DMS153 treated with DMSO at 0.1 percent for 48 hours (cell line): ENCODE data around the gene DPYD.
A peak's percentile ranks its signal among the peaks of the same experiment; 100 is the strongest.

Experiments
- DNase-seq: peaks from one replicate; lab custom pipeline; 2025; ENCODE audit not compliant: unreplicated experiment; lab: John Stamatoyannopoulos, UW

The DPYD gene

DNA sequence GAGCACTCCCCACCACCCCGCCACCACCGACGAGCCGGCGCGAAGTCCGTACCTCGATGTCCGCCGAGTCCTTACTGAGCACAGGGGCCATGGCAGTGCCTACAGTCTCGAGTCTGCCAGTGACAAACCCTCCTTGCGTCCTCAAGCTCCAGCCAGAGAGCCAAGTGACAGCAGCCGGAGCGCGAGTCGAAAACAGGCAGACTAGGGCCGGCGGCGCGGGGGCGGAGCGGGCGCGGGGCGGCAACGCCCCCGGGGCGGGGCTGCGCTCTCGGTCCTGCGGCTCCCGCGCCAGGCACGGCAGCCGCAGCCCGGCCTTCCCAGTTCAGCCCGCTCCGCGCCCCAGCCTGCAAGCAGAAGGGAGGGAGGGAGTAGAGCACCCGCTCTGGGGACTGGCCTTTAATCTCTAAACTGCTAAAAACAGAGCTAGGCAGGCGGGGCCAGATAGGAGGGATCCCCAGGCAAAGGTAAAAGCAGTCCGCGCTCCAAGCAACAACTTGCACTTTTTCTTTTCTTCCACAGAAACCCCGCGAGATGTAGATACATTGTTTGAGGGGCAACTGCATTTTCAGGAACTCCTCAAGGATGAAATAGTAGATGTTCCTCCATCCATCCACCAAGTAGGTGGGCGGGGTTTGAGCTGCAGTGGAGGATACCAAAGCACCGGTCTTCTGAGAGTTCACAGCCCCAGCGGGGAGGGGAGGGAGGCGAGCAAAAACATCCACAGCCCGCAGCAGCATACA, at the start of gene DPYD:
Gene DPYD, minus strand, starts transcription at position 203 of the 740 bp plus-strand sequence. Its CDS starts 112 bp downstream, at position 91.
- peak; percentile 92 for DNase-seq

GRCh38 chr1:97960470-97960869, 39.6 kb upstream of the DPYD start:
- DNase-seq, result no peak

- DNase-seq, result no peak
These were observed 26.9 kb upstream of the DPYD start for GRCh38 chr1:97947695-97948094.

GRCh38 chr1:97943354-97943753, 22.5 kb upstream of the DPYD start:
- DNase-seq, result no peak

DNA sequence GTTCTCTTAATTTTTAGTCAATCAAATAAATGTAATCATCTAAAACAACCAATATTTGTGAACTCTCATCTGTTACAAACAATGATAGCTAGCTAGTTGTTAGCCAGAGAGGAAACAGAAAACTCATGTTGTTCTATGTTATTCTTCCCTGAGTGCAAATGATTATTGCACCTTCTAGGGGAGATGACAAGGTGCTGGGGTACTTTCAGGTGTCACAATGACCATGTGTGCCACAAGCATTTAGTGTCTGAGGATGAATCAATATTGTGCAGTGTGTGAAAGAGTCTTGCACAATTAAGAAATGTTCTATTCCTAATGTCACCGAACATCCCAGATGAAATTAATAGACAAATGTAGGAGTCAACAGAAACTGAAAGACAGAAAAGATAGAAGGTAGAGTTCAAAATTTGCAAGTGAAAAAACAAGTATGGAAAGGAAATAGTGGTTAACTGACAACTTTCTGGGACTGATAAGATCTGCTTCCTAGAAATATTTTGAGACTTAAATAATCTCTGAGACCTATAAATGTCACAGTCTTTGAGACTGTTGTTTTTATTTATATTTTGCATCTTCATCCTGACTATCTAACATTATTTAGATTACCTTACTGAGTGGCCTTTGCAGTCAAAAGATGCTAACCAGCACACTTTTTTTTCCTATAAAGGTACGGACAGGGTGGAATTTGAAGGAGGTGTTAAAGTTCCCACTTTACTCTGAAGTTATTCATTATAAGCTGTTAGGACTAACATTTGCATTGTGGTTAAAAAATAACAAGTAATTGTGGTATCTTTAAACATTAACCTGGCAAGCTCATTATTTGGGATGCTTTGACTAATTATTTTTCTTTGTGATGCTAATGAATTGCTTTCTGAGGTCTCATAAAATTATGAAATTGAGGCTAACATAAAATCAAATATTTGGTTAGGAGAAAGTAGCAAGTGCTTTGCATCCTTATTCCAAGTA, 21.6 kb upstream of the DPYD start:
- no peak for DNase-seq

DNA sequence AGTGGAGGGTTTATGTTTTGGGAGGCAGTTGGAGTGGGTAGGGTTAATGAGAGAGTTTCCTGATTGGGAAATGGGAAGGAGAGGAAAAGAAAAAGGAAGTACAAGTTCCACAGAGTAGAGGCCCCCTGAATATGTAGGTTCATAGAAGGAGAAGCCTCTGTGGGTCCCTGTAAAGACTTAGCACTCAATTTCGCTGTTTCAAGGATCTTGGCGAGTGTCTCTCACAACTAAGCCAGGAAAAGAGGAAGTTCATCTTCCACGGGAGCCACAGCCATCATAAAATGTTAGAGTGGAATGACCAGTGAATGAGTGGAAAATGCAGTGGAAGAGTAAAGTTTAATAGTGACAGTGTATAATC, 17.4 kb upstream of the DPYD start:
- no peak for DNase-seq

DNA sequence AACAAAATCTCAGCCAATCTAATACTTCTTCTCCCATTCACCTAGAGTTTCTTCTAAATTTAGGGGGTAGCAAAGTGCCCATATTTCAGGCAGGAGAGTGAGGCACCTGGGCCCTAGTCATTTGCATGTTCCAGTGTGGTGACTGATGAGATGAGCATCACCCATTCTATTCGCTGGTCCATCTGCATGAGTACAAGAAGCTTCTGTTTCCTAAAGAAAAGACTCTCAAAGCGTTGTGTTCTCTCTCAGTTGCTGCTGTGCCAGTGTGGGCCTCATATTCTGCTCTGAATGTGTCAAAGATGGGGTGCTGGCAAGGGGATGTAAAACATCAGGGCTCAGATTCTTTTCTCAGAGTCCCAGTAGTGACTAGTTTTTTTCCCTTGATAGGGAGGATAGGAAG, 16.1 kb upstream of the DPYD start:
- no peak for DNase-seq

DNA sequence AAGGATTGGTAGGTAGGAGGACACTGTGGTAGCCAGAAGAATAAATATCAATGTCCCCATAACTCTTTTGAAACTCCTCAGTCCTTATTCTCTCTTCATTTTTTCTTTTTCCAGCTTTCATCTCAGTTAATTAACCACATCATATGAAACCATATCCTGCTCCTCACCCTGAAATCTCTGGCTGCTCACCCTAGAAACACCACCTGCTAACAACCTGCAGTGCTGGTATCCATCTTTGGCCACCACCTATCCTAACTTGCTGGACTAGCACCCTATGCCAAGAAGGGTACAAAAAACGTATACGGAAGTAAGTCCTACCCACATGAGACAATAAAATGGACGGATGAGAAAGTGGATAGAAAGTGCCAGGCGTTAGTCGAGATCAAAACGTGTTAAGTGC, 13.7 kb upstream of the DPYD start:
- DNase-seq, result no peak

GRCh38 chr1:97929874-97930851, 9.3 kb upstream of the DPYD start:
- no peak for DNase-seq

GRCh38 chr1:97926017-97926708, 5.3 kb upstream of the DPYD start:
- no peak for DNase-seq

DNA sequence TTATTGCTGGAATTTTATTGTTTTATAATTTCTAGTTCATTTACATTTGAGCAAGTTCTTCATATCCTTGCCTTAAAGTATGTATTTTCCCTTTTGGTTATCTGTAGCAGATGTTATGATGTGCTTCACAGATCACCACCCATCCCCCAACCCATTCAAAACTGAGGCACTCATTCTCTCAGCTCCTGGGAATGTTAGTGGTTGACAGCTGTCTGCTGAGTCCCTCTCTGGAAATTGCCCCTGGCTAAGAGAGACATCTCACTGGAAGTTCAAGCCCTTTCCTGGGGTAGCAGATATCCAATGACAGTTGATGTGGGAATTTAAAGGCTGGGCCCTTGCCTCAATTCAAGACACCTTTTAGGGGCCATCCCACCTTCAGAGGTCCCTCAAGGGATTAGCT, 4.3 kb upstream of the DPYD start:
- DNase-seq, result no peak

- DNase-seq, result no peak
These were observed 3.0 kb upstream of the DPYD start for GRCh38 chr1:97923811-97924210.

DNA sequence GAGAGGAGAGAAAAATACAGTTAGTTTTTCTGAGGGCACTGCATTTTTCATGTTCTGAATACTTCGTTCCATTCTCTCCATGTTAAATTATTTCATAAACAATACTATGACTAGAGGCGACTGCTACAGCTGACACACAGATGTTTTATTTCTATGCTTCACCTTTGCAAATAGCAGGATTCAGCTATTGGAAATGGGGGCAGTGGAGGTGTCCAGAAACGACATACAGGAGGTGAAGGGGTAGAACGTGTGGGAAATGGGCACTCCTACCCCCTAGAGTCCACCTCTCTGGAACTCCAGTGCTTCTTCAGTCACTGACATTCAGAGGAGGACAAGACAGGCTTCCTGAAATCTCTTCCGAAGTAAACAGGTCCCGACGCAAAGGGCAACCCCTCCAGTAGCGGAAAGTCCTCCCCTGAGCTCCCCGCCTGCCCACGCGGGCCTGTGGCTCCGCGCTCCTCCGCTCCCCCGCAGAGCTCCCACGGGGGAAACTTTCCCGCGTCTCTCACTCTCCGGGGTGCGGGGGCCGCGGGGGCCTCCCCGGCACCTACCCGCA, 480 bp downstream of the DPYD start:
- DNase-seq, result no peak

GRCh38 chr1:97919585-97920261, 1.1 kb downstream of the DPYD start:
- no peak for DNase-seq

DNA sequence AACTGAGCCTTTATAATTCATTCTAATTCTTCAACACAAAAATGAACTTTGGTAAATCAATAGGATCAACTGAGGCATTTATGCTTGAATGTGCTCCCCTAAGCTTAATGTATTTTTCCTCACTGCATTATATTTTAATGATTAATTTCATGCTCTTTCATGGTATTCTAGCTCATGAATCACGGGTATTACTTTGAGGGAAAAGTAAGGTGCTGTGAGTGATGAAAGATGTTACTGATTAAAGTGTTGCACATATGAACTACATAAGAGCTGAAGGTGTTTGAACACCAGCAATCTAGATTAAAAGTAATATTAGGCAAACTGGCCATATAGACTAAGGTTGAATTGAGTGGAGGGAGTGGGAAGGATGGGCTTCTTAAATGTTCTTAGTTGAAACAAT, 1.9 kb downstream of the DPYD start:
- DNase-seq, result no peak

DNA sequence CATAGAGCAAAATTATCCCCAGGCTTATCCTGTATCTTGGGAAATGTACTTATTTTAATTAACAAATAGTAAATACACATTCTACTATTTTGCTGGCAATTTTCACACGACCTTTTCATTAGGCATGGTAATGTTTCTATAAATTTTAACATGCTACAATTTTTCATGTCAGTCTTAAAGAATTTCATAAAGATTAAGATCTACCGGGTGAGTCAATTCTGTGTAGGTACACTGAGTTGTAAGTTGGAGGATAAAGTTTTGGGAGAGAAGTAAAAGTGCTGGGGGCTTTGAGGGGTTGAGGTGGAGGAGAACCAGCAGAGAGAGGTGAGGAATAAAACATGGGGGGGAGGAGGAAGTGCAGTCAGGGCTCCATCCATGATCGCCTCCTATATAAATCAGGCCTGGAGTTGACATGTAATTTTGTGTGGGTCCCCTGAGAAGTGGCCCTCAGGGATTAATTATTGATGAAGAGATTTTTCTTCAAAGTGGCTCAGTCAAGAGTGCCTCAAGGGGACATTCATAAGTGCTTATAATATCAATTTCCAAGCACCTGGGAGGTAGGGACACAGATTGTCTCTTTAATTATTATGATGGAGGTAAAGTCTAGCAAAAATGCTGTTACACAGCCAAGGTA, 7.2 kb downstream of the DPYD start:
- no peak for DNase-seq

DNA sequence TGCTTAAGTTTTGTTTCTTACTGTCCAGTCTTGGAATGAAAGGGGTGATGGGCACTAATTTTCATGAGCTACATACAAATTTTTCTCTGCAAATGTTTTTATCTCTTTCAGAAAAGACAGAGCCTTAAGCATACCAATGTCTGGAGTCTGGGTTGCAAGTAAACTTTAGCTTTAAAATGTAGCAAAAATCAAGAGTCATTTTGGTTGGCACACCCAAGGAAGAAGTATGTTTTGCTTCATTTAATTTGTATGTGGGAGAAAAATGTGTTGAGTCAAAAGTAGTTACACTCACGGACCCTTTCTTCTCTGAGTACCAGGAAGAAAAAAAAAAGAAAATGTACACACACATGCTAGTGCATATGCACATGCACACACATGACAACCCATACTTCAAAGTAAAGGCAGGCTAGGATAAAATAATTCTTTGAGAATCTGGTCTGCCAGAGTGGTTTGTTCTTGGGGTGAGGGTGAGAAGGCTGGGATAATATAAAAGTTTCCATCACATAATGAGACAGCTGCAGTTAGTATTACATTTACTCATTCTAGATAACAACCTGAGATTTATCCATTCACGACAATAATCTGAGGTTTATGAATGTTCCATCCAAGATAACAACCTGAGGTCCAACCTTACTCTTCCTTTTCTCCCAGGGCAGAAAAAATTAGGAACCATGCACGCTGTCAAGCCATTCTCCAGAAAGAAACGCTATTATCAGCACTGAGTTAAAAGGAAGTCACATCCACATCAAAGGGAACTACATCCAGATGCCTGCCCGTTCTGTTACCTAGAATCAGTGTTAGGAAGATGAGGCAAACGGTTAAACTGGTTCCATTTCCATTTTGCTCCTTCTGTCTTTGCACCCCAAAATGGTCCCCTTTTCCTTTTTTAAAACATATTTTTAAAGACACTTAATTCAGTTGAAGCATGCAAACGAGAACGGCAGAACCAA, 9.3 kb downstream of the DPYD start:
- DNase-seq, result no peak

- DNase-seq, result no peak
These were observed 11.6 kb downstream of the DPYD start for GRCh38 chr1:97909266-97909665.
